ENCODE measurements around the gene TCERG1L. TPM values are rescaled to one million over a fixed set of nuclear protein-coding genes. Genes with fewer than 3 reads are reported as not detected.

Gene TCERG1L
- total RNA-seq, 1 experiment from 2014 or later, result not detected

GRCh38 chr10:131086511-131086910, 225.0 kb downstream of the TCERG1L start:
- TF ChIP-seq CTCF (IDR thresholded peaks at IDR 0.05) (no peak), TCF7L2 (IDR thresholded peaks at IDR 0.05; ENCODE audit: low read depth, low read length) (no peak), POLR2AphosphoS5 (IDR thresholded peaks at IDR 0.05; ENCODE audit: low read depth, low read length) (no peak), REST (IDR thresholded peaks at IDR 0.05; ENCODE audit: insufficient read depth in 1 of 2, low read depth in 2 of 2, low read length in 1 of 2) (no peak), SIN3A (IDR thresholded peaks at IDR 0.05; ENCODE audit: borderline replicate concordance, insufficient read depth, low read depth, low read length) (no peak)
- DNase-seq (ENCODE audit: low read depth, low spot score) (no peak), ATAC-seq (no peak)
- H3K27ac ChIP-seq (ENCODE audit: low read length), result no peak overlapping the region
- no peak overlapping the region for H3K4me3 ChIP-seq (ENCODE audit: low read depth in 2 of 2, low read length in 2 of 2)
- no peaks in the 10 kb centered on the region for H3K36me3 ChIP-seq (ENCODE audit: control insufficient read depth, insufficient read depth, low read length)
- no peaks in the 10 kb centered on the region for H3K9me3 ChIP-seq (ENCODE audit: control insufficient read depth, insufficient read depth, low read depth, low read length)
- H3K27me3 ChIP-seq (ENCODE audit: control insufficient read depth, insufficient read depth, low read length), result no peaks in the 10 kb centered on the region; the same call in 1 of the 2 replicates
- BruUV-seq (replicated peaks), result no TSS peak
- POLR2A ChIA-PET, result no interaction called here
- CTCF ChIA-PET, result no interaction called here
- intact Hi-C loops (cut with micrococcal nuclease; ENCODE audit: unreplicated experiment) (no loop called here), in situ Hi-C loops (cut with HindIII; ENCODE audit: low pct_unique_long_range_greater_than_20kb, low sequenced_read_pairs) (no loop called here)
- no peaks in the 10 kb centered on the region for H3K4me1 ChIP-seq (ENCODE audit: control insufficient read depth, insufficient read depth, low read length)

GRCh38 chr10:131086094-131086493, 225.4 kb downstream of the TCERG1L start:
- TF ChIP-seq TCF7L2 (IDR thresholded peaks at IDR 0.05; ENCODE audit: low read depth, low read length) (no peak), CTCF (IDR thresholded peaks at IDR 0.05) (no peak), SIN3A (IDR thresholded peaks at IDR 0.05; ENCODE audit: borderline replicate concordance, insufficient read depth, low read depth, low read length) (no peak), POLR2AphosphoS5 (IDR thresholded peaks at IDR 0.05; ENCODE audit: low read depth, low read length) (no peak), REST (IDR thresholded peaks at IDR 0.05; ENCODE audit: insufficient read depth in 1 of 2, low read depth in 2 of 2, low read length in 1 of 2) (no peak)
- in situ Hi-C loops (cut with HindIII; ENCODE audit: low pct_unique_long_range_greater_than_20kb, low sequenced_read_pairs) (no loop called here), intact Hi-C loops (cut with micrococcal nuclease; ENCODE audit: unreplicated experiment) (no loop called here)
- BruUV-seq (replicated peaks), result no TSS peak
- H3K27ac ChIP-seq (ENCODE audit: low read length), result no peak overlapping the region
- H3K9me3 ChIP-seq (ENCODE audit: control insufficient read depth, insufficient read depth, low read depth, low read length), result no peaks in the 10 kb centered on the region
- no peaks in the 10 kb centered on the region for H3K36me3 ChIP-seq (ENCODE audit: control insufficient read depth, insufficient read depth, low read length)
- no peaks in the 10 kb centered on the region for H3K4me1 ChIP-seq (ENCODE audit: control insufficient read depth, insufficient read depth, low read length)
- no peak for DNase-seq (ENCODE audit: low read depth, low spot score)
- CTCF ChIA-PET, result no interaction called here
- ATAC-seq, result no peak
- H3K27me3 ChIP-seq (ENCODE audit: control insufficient read depth, insufficient read depth, low read length), result no peaks in the 10 kb centered on the region; the same call in 1 of the 2 replicates
- POLR2A ChIA-PET, result no interaction called here
- H3K4me3 ChIP-seq (ENCODE audit: low read depth in 2 of 2, low read length in 2 of 2), result no peak overlapping the region

All from Panc1 (cell line).